Lower leg skin (tissue), 3 donors: ENCODE results near the gene ENOX1.

ENCODE experiments used
- POLR2A ChIP-seq, 2 donors: fragments of 450-650 bp; IDR thresholded peaks; one replicate each; pipeline ENCODE4 v1.6.1; 2016 to 2017; ENCODE audit warnings: antibody characterized with exemption in 2 of 2, mild to moderate bottlenecking in 1 of 2, moderate library complexity in 1 of 2
- TF ChIP-seq, protein P1 (sequence below), 3 donors: fragments of 450-650 bp; IDR thresholded peaks; one replicate each; pipeline ENCODE4 v1.5.1; 2016; ENCODE audit warnings: antibody characterized with exemption in 3 of 3, mild to moderate bottlenecking in 3 of 3, moderate library complexity in 2 of 3

DNA sequence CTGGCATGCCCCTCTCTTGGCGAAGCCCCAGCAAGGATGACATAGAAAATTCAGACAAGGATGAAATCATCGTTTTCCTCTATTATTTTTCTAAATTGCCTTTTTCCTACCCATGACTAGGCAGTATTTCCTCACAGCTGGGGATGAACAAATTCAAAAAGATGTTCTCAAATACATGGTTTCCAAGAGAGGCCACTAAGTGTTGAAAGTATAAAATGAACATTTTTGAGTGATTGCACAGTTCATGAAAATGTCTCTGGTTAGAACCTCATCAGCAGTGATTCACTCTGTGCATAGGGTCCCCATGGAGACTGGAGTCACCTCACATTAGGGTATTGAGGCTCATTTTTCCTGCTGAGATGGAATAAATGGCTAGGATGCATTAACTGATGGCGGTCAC, 389.7 kb downstream of the ENOX1 start:
- TF ChIP-seq, protein P1, sequence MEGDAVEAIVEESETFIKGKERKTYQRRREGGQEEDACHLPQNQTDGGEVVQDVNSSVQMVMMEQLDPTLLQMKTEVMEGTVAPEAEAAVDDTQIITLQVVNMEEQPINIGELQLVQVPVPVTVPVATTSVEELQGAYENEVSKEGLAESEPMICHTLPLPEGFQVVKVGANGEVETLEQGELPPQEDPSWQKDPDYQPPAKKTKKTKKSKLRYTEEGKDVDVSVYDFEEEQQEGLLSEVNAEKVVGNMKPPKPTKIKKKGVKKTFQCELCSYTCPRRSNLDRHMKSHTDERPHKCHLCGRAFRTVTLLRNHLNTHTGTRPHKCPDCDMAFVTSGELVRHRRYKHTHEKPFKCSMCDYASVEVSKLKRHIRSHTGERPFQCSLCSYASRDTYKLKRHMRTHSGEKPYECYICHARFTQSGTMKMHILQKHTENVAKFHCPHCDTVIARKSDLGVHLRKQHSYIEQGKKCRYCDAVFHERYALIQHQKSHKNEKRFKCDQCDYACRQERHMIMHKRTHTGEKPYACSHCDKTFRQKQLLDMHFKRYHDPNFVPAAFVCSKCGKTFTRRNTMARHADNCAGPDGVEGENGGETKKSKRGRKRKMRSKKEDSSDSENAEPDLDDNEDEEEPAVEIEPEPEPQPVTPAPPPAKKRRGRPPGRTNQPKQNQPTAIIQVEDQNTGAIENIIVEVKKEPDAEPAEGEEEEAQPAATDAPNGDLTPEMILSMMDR (IDR thresholded peaks at IDR 0.05): no peak
- no peak for TF ChIP-seq POLR2A (IDR thresholded peaks at IDR 0.05)
